Stimulated activated CD8-positive, alpha-beta memory T cell treated with anti-CD3 and anti-CD28 coated beads, Interleukin-7, amount 100 ng/mL, for 48 hours (primary cell): ENCODE measurements around the gene CASKIN1.
A peak's percentile ranks its signal among the peaks of the same experiment; 100 is the strongest.

ENCODE experiments used
- DNase-seq, 2 donors: peaks; one replicate each; pipeline ENCODE4 v3.0.0-alpha.2; 2020; ENCODE audit warnings: low read depth in 1 of 2; ENCODE audit errors: extremely low read depth in 1 of 2

The CASKIN1 gene

GRCh38 chr16:2232094-2232990 lies 35.9 kb upstream of the CASKIN1 start:
- no peak for DNase-seq

- no peak for DNase-seq
Observed at GRCh38 chr16:2231016-2231931, 34.9 kb upstream of the CASKIN1 start.

GRCh38 chr16:2230376-2230775 lies 34.0 kb upstream of the CASKIN1 start:
- no peak for DNase-seq

GRCh38 chr16:2229632-2230250 lies 33.3 kb upstream of the CASKIN1 start:
- DNase-seq: no peak

GRCh38 chr16:2229091-2229490 lies 32.7 kb upstream of the CASKIN1 start:
- no peak for DNase-seq

- no peak for DNase-seq
Observed at GRCh38 chr16:2228161-2228824, 31.9 kb upstream of the CASKIN1 start.

GRCh38 chr16:2226918-2227317 lies 30.5 kb upstream of the CASKIN1 start:
- no peak for DNase-seq

GRCh38 chr16:2226245-2226793 lies 29.9 kb upstream of the CASKIN1 start:
- no peak for DNase-seq

GRCh38 chr16:2223942-2224486 lies 27.6 kb upstream of the CASKIN1 start:
- no peak for DNase-seq

- DNase-seq: peak; percentile 99 to 100
Observed at GRCh38 chr16:2223221-2223941, 27.0 kb upstream of the CASKIN1 start, which contains the start of gene E4F1. Gene E4F1, plus strand, starts transcription at chr16:2223591. Its CDS starts 23 bp downstream, at chr16:2223614.

GRCh38 chr16:2216330-2216729 lies 19.9 kb upstream of the CASKIN1 start:
- no peak for DNase-seq

GRCh38 chr16:2214719-2214968 lies 18.2 kb upstream of the CASKIN1 start, which contains the start of gene PGP:
Gene PGP, minus strand, starts transcription at chr16:2214840. Its CDS starts 63 bp downstream, at chr16:2214777.
- no peak for DNase-seq

GRCh38 chr16:2213817-2214718 lies 17.7 kb upstream of the CASKIN1 start:
- no peak for DNase-seq

- no peak for DNase-seq
Observed at GRCh38 chr16:2212362-2213324, 16.2 kb upstream of the CASKIN1 start.

- DNase-seq: no peak
Observed at GRCh38 chr16:2211923-2212347, 15.5 kb upstream of the CASKIN1 start.

- no peak for DNase-seq
Observed at GRCh38 chr16:2210386-2211365, 14.3 kb upstream of the CASKIN1 start, which contains the start of gene BRICD5. Gene BRICD5, minus strand, starts transcription at chr16:2210863. Its CDS starts 30 bp downstream, at chr16:2210833.
